DND-41 (cell line): ENCODE results near the gene DIS3L2.

ENCODE experiments used
- EZH2 ChIP-seq: IDR thresholded peaks from 3 replicates; pipeline ENCODE4 v1.6.1; 2012; ENCODE audit warnings: borderline replicate concordance, low read depth, mild to moderate bottlenecking, moderate library complexity, low read length, inconsistent platforms; ENCODE audit not compliant: severe bottlenecking
- TF ChIP-seq, protein P1 (sequence below): IDR thresholded peaks from 2 replicates; pipeline ENCODE4 v1.5.1; 2012; ENCODE audit warnings: borderline replicate concordance, low read length, moderate library complexity, mild to moderate bottlenecking; ENCODE audit not compliant: poor library complexity, severe bottlenecking; ENCODE audit errors: extremely low read depth

DNA sequence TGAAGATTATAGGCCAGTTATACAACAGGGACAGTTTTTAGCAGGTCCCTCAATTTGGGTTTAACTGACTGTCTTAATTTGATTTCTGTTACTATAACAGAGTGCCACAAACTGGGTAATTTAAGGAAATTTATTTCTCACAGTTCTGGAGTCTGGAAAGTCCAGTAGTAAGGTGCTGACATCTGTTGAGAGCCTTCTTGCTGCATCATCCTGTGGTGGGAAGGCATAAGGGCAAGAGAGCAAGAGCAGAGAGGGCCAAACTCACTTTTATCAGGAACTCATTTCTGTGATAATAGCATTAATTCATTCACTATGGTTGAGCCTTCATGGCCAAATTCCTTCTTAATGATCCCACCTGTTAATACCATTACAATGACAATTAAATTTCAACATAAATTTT, 36.5 kb downstream of the DIS3L2 start:
- TF ChIP-seq, protein P1, sequence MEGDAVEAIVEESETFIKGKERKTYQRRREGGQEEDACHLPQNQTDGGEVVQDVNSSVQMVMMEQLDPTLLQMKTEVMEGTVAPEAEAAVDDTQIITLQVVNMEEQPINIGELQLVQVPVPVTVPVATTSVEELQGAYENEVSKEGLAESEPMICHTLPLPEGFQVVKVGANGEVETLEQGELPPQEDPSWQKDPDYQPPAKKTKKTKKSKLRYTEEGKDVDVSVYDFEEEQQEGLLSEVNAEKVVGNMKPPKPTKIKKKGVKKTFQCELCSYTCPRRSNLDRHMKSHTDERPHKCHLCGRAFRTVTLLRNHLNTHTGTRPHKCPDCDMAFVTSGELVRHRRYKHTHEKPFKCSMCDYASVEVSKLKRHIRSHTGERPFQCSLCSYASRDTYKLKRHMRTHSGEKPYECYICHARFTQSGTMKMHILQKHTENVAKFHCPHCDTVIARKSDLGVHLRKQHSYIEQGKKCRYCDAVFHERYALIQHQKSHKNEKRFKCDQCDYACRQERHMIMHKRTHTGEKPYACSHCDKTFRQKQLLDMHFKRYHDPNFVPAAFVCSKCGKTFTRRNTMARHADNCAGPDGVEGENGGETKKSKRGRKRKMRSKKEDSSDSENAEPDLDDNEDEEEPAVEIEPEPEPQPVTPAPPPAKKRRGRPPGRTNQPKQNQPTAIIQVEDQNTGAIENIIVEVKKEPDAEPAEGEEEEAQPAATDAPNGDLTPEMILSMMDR: no peak
- TF ChIP-seq EZH2: no peak
